ENCODE measurements around the gene CSF1.

- TF ChIP-seq CTCF (IDR thresholded peaks at IDR 0.05) (no peak), POLR2A (IDR thresholded peaks at IDR 0.05) (no peak), POLR2AphosphoS5 (IDR thresholded peaks at IDR 0.05) (no peak), EP300 (IDR thresholded peaks at IDR 0.05) (no peak)
Measured at GRCh38 chr1:109959632-109959973, 49.0 kb downstream of the CSF1 start.
